HuH-7.5 (cell line): ENCODE measurements around the gene BCL2L13.
"Not testable (repeated sequence)": the region's sequence is repeated elsewhere in the genome, so short reads cannot be mapped to it uniquely, and the experiment has no call there.

Experiments used
- DNase-seq: peaks from one replicate; pipeline ENCODE4 v3.0.0; 2011; ENCODE audit warnings: low spot score

The BCL2L13 gene

GRCh38 chr22:17761138-17761488 lies 122.6 kb downstream of the BCL2L13 start:
- DNase-seq: no peak

GRCh38 chr22:17763442-17763841 lies 124.9 kb downstream of the BCL2L13 start:
- not testable (repeated sequence) for DNase-seq

- DNase-seq: no peak
These were observed 125.5 kb downstream of the BCL2L13 start for GRCh38 chr22:17764036-17764435.

- not testable (repeated sequence) for DNase-seq
These were observed 126.3 kb downstream of the BCL2L13 start for GRCh38 chr22:17764852-17765251.

GRCh38 chr22:17767233-17768065 lies 128.9 kb downstream of the BCL2L13 start:
- DNase-seq: no peak

GRCh38 chr22:17769013-17769715 lies 130.6 kb downstream of the BCL2L13 start:
- no peak for DNase-seq

GRCh38 chr22:17769716-17770082 lies 131.1 kb downstream of the BCL2L13 start:
- DNase-seq: no peak

- no peak for DNase-seq
These were observed 131.9 kb downstream of the BCL2L13 start for GRCh38 chr22:17770180-17771077.

- DNase-seq: no peak
These were observed 133.8 kb downstream of the BCL2L13 start for GRCh38 chr22:17772249-17772957.

- DNase-seq: no peak
These were observed 134.5 kb downstream of the BCL2L13 start for GRCh38 chr22:17772958-17773605.

GRCh38 chr22:17773606-17774205 lies 135.1 kb downstream of the BCL2L13 start:
- peak; percentile 94 for DNase-seq

GRCh38 chr22:17774206-17774925 lies 135.8 kb downstream of the BCL2L13 start, which contains the start of gene BID:
TSS of gene BID (minus strand) at chr22:17774469. CDS start at chr22:17750116, 24,353 bp downstream.
- peak; percentile 68 for DNase-seq

GRCh38 chr22:17774926-17775685 lies 136.5 kb downstream of the BCL2L13 start:
- DNase-seq: no peak

GRCh38 chr22:17775781-17776465 lies 137.4 kb downstream of the BCL2L13 start:
- no peak for DNase-seq

- no peak for DNase-seq
These were observed 138.6 kb downstream of the BCL2L13 start for GRCh38 chr22:17777005-17777716.

- DNase-seq: no peak
These were observed 139.1 kb downstream of the BCL2L13 start for GRCh38 chr22:17777717-17778044.

- DNase-seq: no peak
These were observed 139.9 kb downstream of the BCL2L13 start for GRCh38 chr22:17778412-17778976.
